B cell (primary cell): ENCODE results near the gene NCOA5. TPM values are rescaled to one million over a fixed set of nuclear protein-coding genes. Genes with fewer than 3 reads are reported as not detected.

Experiments used
- ATAC-seq: fragments of 200-7000 bp; cut with Tn5 transposase; one replicate; pipeline ENCODE4 v1.10.0; 2021; ENCODE audit warnings: low read depth, mild to moderate bottlenecking, moderate number of reproducible peaks, moderate library complexity
- CTCF ChIA-PET: fragments of 350-600 bp; sonication (Branson Sonifier 250); formaldehyde crosslinking; loops from one replicate; lab custom pipeline; 2021; ENCODE audit warnings: antibody characterized with exemption, inconsistent platforms; lab: Charles Lee
- POLR2A ChIA-PET: fragments of 350-600 bp; sonication (Branson Sonifier 250); formaldehyde crosslinking; loops from one replicate; lab custom pipeline; 2021; ENCODE audit warnings: antibody characterized with exemption; lab: Charles Lee
- DNase-seq: peaks from one replicate; pipeline ENCODE4 v3.0.0; 2013
- H2AFZ ChIP-seq: 2 replicates; pipeline ENCODE4 v1.6.1; 2012; ENCODE audit warnings: mild to moderate bottlenecking, low read depth, low read length; ENCODE audit not compliant: insufficient read depth, poor library complexity, severe bottlenecking
- H3K27ac ChIP-seq, 2 donors: 1 replicate in 1 of 2; 2 replicates in 1 of 2; pipeline ENCODE4 v1.5.1; 2012 to 2013; ENCODE audit warnings: low read length in 2 of 2, mild to moderate bottlenecking in 2 of 2, moderate library complexity in 1 of 2
- H3K27me3 ChIP-seq, 4 experiments: fragments of 200-600 bp in 1 of 4; sonication (generic) in 1 of 4; replicated peaks in 1 of 4; 1 replicate in 2 of 4; 2 replicates in 2 of 4; pipeline versions ENCODE4 v1.6.1 to v1.7.0; 2013 to 2016; ENCODE audit warnings: low read length in 3 of 4, mild to moderate bottlenecking in 2 of 4, mixed read lengths in 1 of 4, moderate library complexity in 1 of 4; ENCODE audit not compliant: insufficient read depth in 4 of 4, control insufficient read depth in 3 of 4; ENCODE audit errors: control extremely low read depth in 1 of 4
- H3K36me3 ChIP-seq, 2 experiments: replicated peaks in 1 of 2; 1 replicate in 1 of 2; 2 replicates in 1 of 2; pipeline versions ENCODE4 v1.6.1 to v1.7.1; 2013; ENCODE audit warnings: low read length in 1 of 2; ENCODE audit not compliant: insufficient read depth in 2 of 2, control insufficient read depth in 1 of 2; ENCODE audit errors: control extremely low read depth in 1 of 2, extremely low read depth in 1 of 2
- H3K4me1 ChIP-seq, 2 donors: fragments of 200-600 bp in 1 of 2; sonication (generic) in 1 of 2; 1 replicate in 1 of 2; 2 replicates in 1 of 2; pipeline versions ENCODE4 v1.5.1 to v1.6.1; 2013 to 2017; ENCODE audit warnings: low read length in 2 of 2; ENCODE audit not compliant: control insufficient read depth in 2 of 2, insufficient read depth in 2 of 2
- H3K4me2 ChIP-seq: replicated peaks from 2 replicates; pipeline ENCODE3; 2012; ENCODE audit warnings: mild to moderate bottlenecking, low read depth, low read length; ENCODE audit not compliant: poor library complexity, severe bottlenecking
- H3K4me3 ChIP-seq, 5 experiments: fragments of 200-600 bp in 1 of 5; sonication (generic) in 1 of 5; 1 replicate in 3 of 5; 2 replicates in 2 of 5; pipeline versions ENCODE4 v1.5.1 to v1.7.0; 2011 to 2016; ENCODE audit warnings: low read length in 4 of 5, mild to moderate bottlenecking in 4 of 5, low read depth in 2 of 5, control low read depth in 1 of 5, moderate library complexity in 1 of 5; ENCODE audit not compliant: insufficient read depth in 1 of 5; ENCODE audit errors: control extremely low read depth in 1 of 5, extremely low read depth in 1 of 5
- H3K79me2 ChIP-seq: fragments of 200-600 bp; sonication (generic); one replicate; pipeline ENCODE4 v1.6.0; 2016; ENCODE audit warnings: low read length; ENCODE audit not compliant: control insufficient read depth, insufficient read depth
- H3K9ac ChIP-seq: fragments of 200-600 bp; sonication (generic); 2 replicates; pipeline ENCODE4 v1.6.1; 2017; ENCODE audit warnings: mild to moderate bottlenecking, low read length, moderate library complexity
- H3K9me3 ChIP-seq, 3 donors: one replicate each; pipeline versions ENCODE4 v1.6.1 to v1.7.1; 2013; ENCODE audit warnings: low read length in 2 of 3; ENCODE audit not compliant: control insufficient read depth in 2 of 3, insufficient read depth in 1 of 3; ENCODE audit errors: control extremely low read depth in 1 of 3
- H4K20me1 ChIP-seq: 2 replicates; pipeline ENCODE4 v1.6.0; 2012; ENCODE audit warnings: mild to moderate bottlenecking, low read length; ENCODE audit not compliant: insufficient read depth, control insufficient read depth, poor library complexity, severe bottlenecking
- H3K27ac Mint-ChIP-seq: one replicate; pipeline ENCODE4 v1.8.0; 2021; ENCODE audit warnings: mixed read lengths
- H3K27me3 Mint-ChIP-seq: one replicate; pipeline ENCODE4 v1.8.0; 2021; ENCODE audit warnings: mixed read lengths
- H3K4me1 Mint-ChIP-seq: one replicate; pipeline ENCODE4 v1.8.0; 2021; ENCODE audit warnings: mixed read lengths
- H3K4me3 Mint-ChIP-seq: one replicate; pipeline ENCODE4 v1.8.0; 2021; ENCODE audit warnings: mixed read lengths
- H3K9me3 Mint-ChIP-seq: one replicate; pipeline ENCODE4 v1.8.0; 2022; ENCODE audit warnings: mixed read lengths; ENCODE audit not compliant: insufficient read depth
- EZH2 ChIP-seq: IDR thresholded peaks from 2 replicates; pipeline ENCODE4 v1.6.1; 2012; ENCODE audit warnings: borderline replicate concordance, low read depth, mild to moderate bottlenecking, moderate library complexity, low read length; ENCODE audit not compliant: insufficient read depth, poor library complexity, severe bottlenecking
- WGBS: methylation state at CpG from one replicate; pipeline ENCODE4 v1.1.5; 2013; ENCODE audit warnings: missing lambda C conversion rate; ENCODE audit not compliant: insufficient coverage; 5-methylcytosine and 5-hydroxymethylcytosine counted together
- intact Hi-C: fragments of 100-400 bp; cut with micrococcal nuclease; formaldehyde crosslinking; loops from one replicate; pipeline ENCODE4 v1.10.0; 2022
- polyA plus RNA-seq: library from polyadenylated mRNA; depleted of rRNA; stranded (reverse); fragments of >200 nt; gene quantifications from 2 replicates; pipeline ENCODE4 v1.2.3, GENCODE V29; 2012
- total RNA-seq, 2 donors: library from RNA; stranded (reverse); fragments of 120-200 nt in 1 of 2; gene quantifications; 1 replicate in 1 of 2; 2 replicates in 1 of 2; pipeline versions ENCODE4 v1.2.3 to v1.2.4, GENCODE V29; 2013 to 2022
- TF ChIP-seq, protein P1 (sequence below): fragments of 200-600 bp; IDR thresholded peaks from one replicate; pipeline ENCODE4 v1.8.0; 2022; ENCODE audit warnings: antibody characterized with exemption, mild to moderate bottlenecking

NCOA5 gene
- total and polyA plus RNA-seq, 2 donors (not counting 1 experiment from before 2014, with no cell fraction given) = 26.0 to 41.6 TPM

DNA sequence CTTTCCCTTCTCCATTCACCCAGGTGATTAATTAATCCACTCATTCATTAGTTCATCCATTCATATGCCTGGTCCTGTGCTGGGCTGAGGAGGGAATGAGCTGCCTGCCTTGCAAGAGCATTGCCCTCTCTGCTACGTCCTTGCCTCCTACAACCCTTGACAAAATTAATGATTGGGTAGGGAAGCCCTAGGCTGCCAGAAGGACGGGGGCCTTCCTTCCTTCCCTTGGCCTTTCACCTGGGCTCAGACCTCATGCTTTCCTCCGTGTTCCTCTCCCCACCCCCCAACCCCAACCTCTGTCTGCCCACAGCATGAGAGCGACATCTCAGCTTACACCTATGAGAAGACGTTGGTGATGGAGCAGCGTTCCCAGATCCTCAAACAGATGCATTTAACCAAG, 35.2 kb downstream of the NCOA5 start:
- intact Hi-C loops = no loop called here
- CTCF ChIA-PET = no interaction called here
- ATAC-seq = no peak

DNA sequence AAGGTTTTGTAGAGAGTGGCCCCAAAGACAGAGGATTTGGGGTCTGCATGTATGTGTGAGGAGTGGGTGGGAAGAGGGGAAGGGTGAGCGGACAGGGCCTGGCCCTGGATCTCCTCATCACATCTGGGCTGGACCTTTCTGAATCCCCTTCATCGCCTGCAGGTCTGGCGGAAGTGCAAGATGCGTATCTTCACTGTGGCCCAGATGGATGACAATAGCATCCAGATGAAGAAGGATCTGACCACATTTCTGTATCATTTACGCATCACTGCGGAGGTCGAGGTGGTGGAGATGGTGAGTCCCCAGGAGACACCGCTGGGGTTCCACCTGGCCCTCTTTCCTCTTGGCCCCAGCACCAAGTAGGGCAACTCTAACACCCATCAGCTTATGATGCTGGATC, 36.3 kb downstream of the NCOA5 start:
- Histone ChIP-seq H4K20me1 (peaks cover 13% of the 10 kb centered on the region), H3K9ac (no peak overlapping the region), H3K79me2 (no peaks in the 10 kb centered on the region), H3K36me3 (no peaks in the 10 kb centered on the region), H3K4me1 (peaks cover 8 to 13% of the 10 kb centered on the region in 2 donors), H3K9me3 (peaks cover 0 to 17% (median 0%) of the 10 kb centered on the region in 3 donors), H2AFZ (no peak overlapping the region), H3K27me3 (peaks cover 0 to 25% (median 9%) of the 10 kb centered on the region in 4 experiments), H3K27ac (no peak overlapping the region), H3K4me2 (no peak overlapping the region), H3K4me3 (no peak overlapping the region)
- TF ChIP-seq, protein P1, sequence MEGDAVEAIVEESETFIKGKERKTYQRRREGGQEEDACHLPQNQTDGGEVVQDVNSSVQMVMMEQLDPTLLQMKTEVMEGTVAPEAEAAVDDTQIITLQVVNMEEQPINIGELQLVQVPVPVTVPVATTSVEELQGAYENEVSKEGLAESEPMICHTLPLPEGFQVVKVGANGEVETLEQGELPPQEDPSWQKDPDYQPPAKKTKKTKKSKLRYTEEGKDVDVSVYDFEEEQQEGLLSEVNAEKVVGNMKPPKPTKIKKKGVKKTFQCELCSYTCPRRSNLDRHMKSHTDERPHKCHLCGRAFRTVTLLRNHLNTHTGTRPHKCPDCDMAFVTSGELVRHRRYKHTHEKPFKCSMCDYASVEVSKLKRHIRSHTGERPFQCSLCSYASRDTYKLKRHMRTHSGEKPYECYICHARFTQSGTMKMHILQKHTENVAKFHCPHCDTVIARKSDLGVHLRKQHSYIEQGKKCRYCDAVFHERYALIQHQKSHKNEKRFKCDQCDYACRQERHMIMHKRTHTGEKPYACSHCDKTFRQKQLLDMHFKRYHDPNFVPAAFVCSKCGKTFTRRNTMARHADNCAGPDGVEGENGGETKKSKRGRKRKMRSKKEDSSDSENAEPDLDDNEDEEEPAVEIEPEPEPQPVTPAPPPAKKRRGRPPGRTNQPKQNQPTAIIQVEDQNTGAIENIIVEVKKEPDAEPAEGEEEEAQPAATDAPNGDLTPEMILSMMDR = no peak
- no peak for TF ChIP-seq EZH2
- DNase-seq = no peak
- intact Hi-C loops = no loop called here
- Mint-ChIP-seq H3K4me3 (no peak overlapping the region), H3K27me3 (peaks cover 34% of the 10 kb centered on the region), H3K4me1 (peaks cover 7% of the 10 kb centered on the region), H3K9me3 (no peaks in the 10 kb centered on the region), H3K27ac (no peak overlapping the region)
- ChIA-PET POLR2A (no interaction called here), CTCF (no interaction called here)
- WGBS = 92% methylated on average over 4 of the region's 8 CpGs
- ATAC-seq = no peak

More for the DNA sequence above, 35.2 kb downstream of the NCOA5 start:
- H3K4me3 ChIP-seq = no peak overlapping the region
- no peak overlapping the region for H3K27ac ChIP-seq
- 54% methylated on average over 6 of the region's 6 CpGs for WGBS
- H3K27me3 Mint-ChIP-seq = peaks cover 35% of the 10 kb centered on the region
- H3K9me3 ChIP-seq = peaks cover 0 to 26% (median 0%) of the 10 kb centered on the region in 3 donors
- H3K9me3 Mint-ChIP-seq = no peaks in the 10 kb centered on the region
- peaks cover 19 to 25% of the 10 kb centered on the region in 2 donors for H3K4me1 ChIP-seq
- no peak overlapping the region for H3K4me2 ChIP-seq
- no peak overlapping the region for H3K27ac Mint-ChIP-seq
- POLR2A ChIA-PET = no interaction called here
- no peak overlapping the region for H3K4me3 Mint-ChIP-seq
- no peaks in the 10 kb centered on the region for H3K79me2 ChIP-seq
- no peaks in the 10 kb centered on the region for H3K36me3 ChIP-seq
- DNase-seq = no peak
- H2AFZ ChIP-seq = no peak overlapping the region
- H3K9ac ChIP-seq = no peak overlapping the region
- H4K20me1 ChIP-seq = peaks cover 25% of the 10 kb centered on the region
- H3K27me3 ChIP-seq = peaks cover 0 to 34% (median 9%) of the 10 kb centered on the region in 4 experiments
- no peak for TF ChIP-seq EZH2
- H3K4me1 Mint-ChIP-seq = peaks cover 17% of the 10 kb centered on the region
